Neuron (in vitro differentiated cells): ENCODE data around the gene ADAT3.
"Not testable (repeated sequence)": the region's sequence is repeated elsewhere in the genome, so short reads cannot be mapped to it uniquely, and the experiment has no call there.

ENCODE experiments used
- H2AFZ ChIP-seq: one replicate; pipeline ENCODE4 v1.6.1; 2013; ENCODE audit warnings: low read depth, mild to moderate bottlenecking, inconsistent platforms, low read length, moderate library complexity
- H3K27me3 ChIP-seq: one replicate; pipeline ENCODE4 v1.6.1; 2013; ENCODE audit warnings: low read length; ENCODE audit not compliant: insufficient read depth
- H3K36me3 ChIP-seq: one replicate; pipeline ENCODE4 v1.6.1; 2013; ENCODE audit warnings: low read length; ENCODE audit not compliant: insufficient read depth
- H3K4me1 ChIP-seq: one replicate; pipeline ENCODE4 v1.6.1; 2013; ENCODE audit warnings: low read length; ENCODE audit not compliant: insufficient read depth
- H3K4me3 ChIP-seq: 2 replicates; pipeline ENCODE4 v1.5.1; 2013; ENCODE audit warnings: mild to moderate bottlenecking, low read length, moderate library complexity
- H3K9me3 ChIP-seq: one replicate; pipeline ENCODE4 v1.6.1; 2013; ENCODE audit warnings: low read length

The ADAT3 gene

GRCh38 chr19:1873524-1874473 is 31.4 kb upstream of the ADAT3 start:
- H3K4me1 ChIP-seq, result peaks cover 21% of the 10 kb centered on the region
- H3K9me3 ChIP-seq, result no peaks in the 10 kb centered on the region
- H3K4me3 ChIP-seq, result peak overlapping the region; percentile 89
- no peaks in the 10 kb centered on the region for H3K27me3 ChIP-seq
- peaks cover 13% of the 10 kb centered on the region for H3K36me3 ChIP-seq
- H2AFZ ChIP-seq, result no peak overlapping the region

- Histone ChIP-seq H3K9me3 (no peaks in the 10 kb centered on the region), H3K27me3 (no peaks in the 10 kb centered on the region), H3K36me3 (peaks cover 13% of the 10 kb centered on the region), H2AFZ (no peak overlapping the region), H3K4me1 (peaks cover 21% of the 10 kb centered on the region), H3K4me3 (peak overlapping the region; percentile 89)
These were observed 30.5 kb upstream of the ADAT3 start for GRCh38 chr19:1874554-1875185.

- not testable (repeated sequence) for H3K27me3 ChIP-seq, H2AFZ ChIP-seq, H3K9me3 ChIP-seq
- Histone ChIP-seq H3K4me3 (peak overlapping the region; percentile 89), H3K4me1 (peaks cover 21% of the 10 kb centered on the region), H3K36me3 (peaks cover 14% of the 10 kb centered on the region)
These were observed 29.9 kb upstream of the ADAT3 start for GRCh38 chr19:1875265-1875645.

- Histone ChIP-seq H3K4me1 (peaks cover 21% of the 10 kb centered on the region), H3K9me3 (no peaks in the 10 kb centered on the region), H2AFZ (no peak overlapping the region), H3K36me3 (peaks cover 14% of the 10 kb centered on the region), H3K4me3 (peak overlapping the region; percentile 89), H3K27me3 (no peaks in the 10 kb centered on the region)
These were observed 29.3 kb upstream of the ADAT3 start for GRCh38 chr19:1875646-1876495.

- Histone ChIP-seq H3K4me1 (peaks cover 21% of the 10 kb centered on the region), H3K36me3 (peaks cover 12% of the 10 kb centered on the region), H3K4me3 (peak overlapping the region; percentile 89)
- not testable (repeated sequence) for H2AFZ ChIP-seq, H3K27me3 ChIP-seq, H3K9me3 ChIP-seq
These were observed 28.5 kb upstream of the ADAT3 start for GRCh38 chr19:1876496-1877279.

- not testable (repeated sequence) for H3K9me3 ChIP-seq, H3K27me3 ChIP-seq, H3K4me3 ChIP-seq, H2AFZ ChIP-seq
- peaks cover 12% of the 10 kb centered on the region for H3K36me3 ChIP-seq
- H3K4me1 ChIP-seq, result peaks cover 26% of the 10 kb centered on the region
These were observed 27.9 kb upstream of the ADAT3 start for GRCh38 chr19:1877280-1877660.

- not testable (repeated sequence) for H2AFZ ChIP-seq, H3K9me3 ChIP-seq, H3K4me3 ChIP-seq, H3K27me3 ChIP-seq
- H3K4me1 ChIP-seq, result peaks cover 39% of the 10 kb centered on the region
- H3K36me3 ChIP-seq, result peaks cover 10% of the 10 kb centered on the region
These were observed 26.6 kb upstream of the ADAT3 start for GRCh38 chr19:1878583-1878982.

GRCh38 chr19:1879982-1880381 is 25.2 kb upstream of the ADAT3 start:
- peaks cover 37% of the 10 kb centered on the region for H3K4me1 ChIP-seq
- H3K4me3 ChIP-seq, H3K36me3 ChIP-seq, H3K27me3 ChIP-seq, H3K9me3 ChIP-seq, H2AFZ ChIP-seq: not testable (repeated sequence)

GRCh38 chr19:1880611-1881392 is 24.4 kb upstream of the ADAT3 start:
- no peak overlapping the region for H2AFZ ChIP-seq
- H3K36me3 ChIP-seq, result peaks cover 7% of the 10 kb centered on the region
- H3K27me3 ChIP-seq, result no peaks in the 10 kb centered on the region
- no peaks in the 10 kb centered on the region for H3K9me3 ChIP-seq
- no peak overlapping the region for H3K4me3 ChIP-seq
- H3K4me1 ChIP-seq, result peaks cover 36% of the 10 kb centered on the region

GRCh38 chr19:1881393-1882088 is 23.7 kb upstream of the ADAT3 start:
- H3K27me3 ChIP-seq, H3K4me3 ChIP-seq, H3K36me3 ChIP-seq, H3K9me3 ChIP-seq, H2AFZ ChIP-seq: not testable (repeated sequence)
- H3K4me1 ChIP-seq, result peaks cover 32% of the 10 kb centered on the region

- Histone ChIP-seq H3K9me3 (no peaks in the 10 kb centered on the region), H3K4me3 (no peak overlapping the region), H2AFZ (no peak overlapping the region), H3K36me3 (peaks cover 7% of the 10 kb centered on the region), H3K4me1 (peaks cover 33% of the 10 kb centered on the region), H3K27me3 (no peaks in the 10 kb centered on the region)
These were observed 23.0 kb upstream of the ADAT3 start for GRCh38 chr19:1882089-1882785.
